ENCODE data around the gene CNOT3. TPM values are rescaled to one million over a fixed set of nuclear protein-coding genes. Genes with fewer than 3 reads are reported as not detected.

The CNOT3 gene
- total and polyA plus RNA-seq, 9 of the 15 experiments (the other 6 are each of a cell fraction or from before 2014, with no cell fraction given), result 0.27 to 60.4 (median 9.9) TPM

DNA sequence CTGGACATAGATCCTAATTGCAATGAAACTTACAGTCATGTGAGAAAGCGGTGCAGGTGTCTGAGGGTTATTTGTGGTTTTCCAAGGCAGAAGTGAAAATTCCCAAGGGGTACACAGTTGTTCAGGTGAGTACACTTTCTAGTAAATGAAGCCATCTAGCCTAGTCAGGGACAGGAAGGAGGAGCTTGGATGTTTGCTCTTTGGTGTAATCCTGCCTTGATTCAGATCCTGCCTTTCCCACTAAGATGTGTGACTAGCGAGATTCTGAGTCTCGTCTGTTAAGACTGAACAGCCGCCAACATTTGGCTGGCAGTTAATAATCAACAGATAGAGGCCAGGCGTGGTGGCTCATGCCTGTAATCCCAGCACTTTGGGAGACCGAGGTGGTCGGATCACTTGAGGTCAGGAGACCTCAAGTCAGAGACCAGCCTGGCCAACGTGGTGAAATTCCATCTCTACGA lies 65.6 kb downstream of the CNOT3 start (continued):
- TF ChIP-seq CTCFL (IDR thresholded peaks at IDR 0.05; ENCODE audit: borderline replicate concordance, insufficient read depth, low read depth, low read length, poor library complexity, severe bottlenecking), result no peak
- TF ChIP-seq, protein P1, sequence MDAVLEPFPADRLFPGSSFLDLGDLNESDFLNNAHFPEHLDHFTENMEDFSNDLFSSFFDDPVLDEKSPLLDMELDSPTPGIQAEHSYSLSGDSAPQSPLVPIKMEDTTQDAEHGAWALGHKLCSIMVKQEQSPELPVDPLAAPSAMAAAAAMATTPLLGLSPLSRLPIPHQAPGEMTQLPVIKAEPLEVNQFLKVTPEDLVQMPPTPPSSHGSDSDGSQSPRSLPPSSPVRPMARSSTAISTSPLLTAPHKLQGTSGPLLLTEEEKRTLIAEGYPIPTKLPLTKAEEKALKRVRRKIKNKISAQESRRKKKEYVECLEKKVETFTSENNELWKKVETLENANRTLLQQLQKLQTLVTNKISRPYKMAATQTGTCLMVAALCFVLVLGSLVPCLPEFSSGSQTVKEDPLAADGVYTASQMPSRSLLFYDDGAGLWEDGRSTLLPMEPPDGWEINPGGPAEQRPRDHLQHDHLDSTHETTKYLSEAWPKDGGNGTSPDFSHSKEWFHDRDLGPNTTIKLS (IDR thresholded peaks at IDR 0.05; ENCODE audit: borderline replicate concordance, low read depth), result no peak
- no peak for TF ChIP-seq HOXB6 (CRISPR knock-in tag; IDR thresholded peaks at IDR 0.05; ENCODE audit: borderline replicate concordance)
- TF ChIP-seq ZSCAN32 (CRISPR knock-in tag; IDR thresholded peaks at IDR 0.05), result no peak
- TF ChIP-seq, protein P2, sequence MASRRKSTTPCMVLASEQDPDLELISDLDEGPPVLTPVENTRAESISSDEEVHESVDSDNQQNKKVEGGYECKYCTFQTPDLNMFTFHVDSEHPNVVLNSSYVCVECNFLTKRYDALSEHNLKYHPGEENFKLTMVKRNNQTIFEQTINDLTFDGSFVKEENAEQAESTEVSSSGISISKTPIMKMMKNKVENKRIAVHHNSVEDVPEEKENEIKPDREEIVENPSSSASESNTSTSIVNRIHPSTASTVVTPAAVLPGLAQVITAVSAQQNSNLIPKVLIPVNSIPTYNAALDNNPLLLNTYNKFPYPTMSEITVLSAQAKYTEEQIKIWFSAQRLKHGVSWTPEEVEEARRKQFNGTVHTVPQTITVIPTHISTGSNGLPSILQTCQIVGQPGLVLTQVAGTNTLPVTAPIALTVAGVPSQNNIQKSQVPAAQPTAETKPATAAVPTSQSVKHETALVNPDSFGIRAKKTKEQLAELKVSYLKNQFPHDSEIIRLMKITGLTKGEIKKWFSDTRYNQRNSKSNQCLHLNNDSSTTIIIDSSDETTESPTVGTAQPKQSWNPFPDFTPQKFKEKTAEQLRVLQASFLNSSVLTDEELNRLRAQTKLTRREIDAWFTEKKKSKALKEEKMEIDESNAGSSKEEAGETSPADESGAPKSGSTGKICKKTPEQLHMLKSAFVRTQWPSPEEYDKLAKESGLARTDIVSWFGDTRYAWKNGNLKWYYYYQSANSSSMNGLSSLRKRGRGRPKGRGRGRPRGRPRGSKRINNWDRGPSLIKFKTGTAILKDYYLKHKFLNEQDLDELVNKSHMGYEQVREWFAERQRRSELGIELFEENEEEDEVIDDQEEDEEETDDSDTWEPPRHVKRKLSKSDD (conservative IDR thresholded peaks at IDR 0.05; ENCODE audit: low read length), result no peak
- no peak for TF ChIP-seq XRCC4 (IDR thresholded peaks at IDR 0.05; ENCODE audit: extremely low read depth, insufficient read depth, insufficient read length)
- 0 out of 2 replicates have a peak, but pooled peaks have one; percentile 37 for TF ChIP-seq AFF4 (CRISPR knock-in tag; IDR thresholded peaks at IDR 0.05)
- TF ChIP-seq ZFPM2 (CRISPR knock-in tag; IDR thresholded peaks at IDR 0.05), result no peak
- TF ChIP-seq ZFX (CRISPR knock-in tag; IDR thresholded peaks at IDR 0.05), result no peak
- peak; percentile 7 for TF ChIP-seq RBFOX2 (IDR thresholded peaks at IDR 0.05; ENCODE audit: low read depth, low read length)
- no peak for TF ChIP-seq ZMIZ1 (IDR thresholded peaks at IDR 0.05; ENCODE audit: low read depth in 2 of 2, low read length in 2 of 2)
- no peak for TF ChIP-seq ZNF695 (CRISPR knock-in tag; IDR thresholded peaks at IDR 0.05)
- no peak for TF ChIP-seq ZNF384 (IDR thresholded peaks at IDR 0.05; ENCODE audit: low read depth, low read length)
- TF ChIP-seq ERF (CRISPR knock-in tag; IDR thresholded peaks at IDR 0.05), result no peak

Data from K562 (cell line).